ENCODE data around the gene VWA2. TPM values are rescaled to one million over a fixed set of nuclear protein-coding genes. Genes with fewer than 3 reads are reported as not detected.
A peak's percentile ranks its signal among the peaks of the same experiment; 100 is the strongest.

The VWA2 gene
- 1 to 10 TPM; 2.9 to 5.7 (median 4.9) TPM for total RNA-seq

GRCh38 chr10:114239117-114239993, at the start of gene VWA2:
Gene VWA2, plus strand, starts transcription at chr10:114239254. Its CDS starts 9,460 bp downstream, at chr10:114248714.
- TF ChIP-seq POLR2A (IDR thresholded peaks at IDR 0.05), result no peak
- peak in 4 of 6 experiments; percentile 9 to 34 (median 17) for TF ChIP-seq CTCF (IDR thresholded peaks at IDR 0.05)
- no peaks in the 10 kb centered on the region for H3K9me3 ChIP-seq
- peaks cover 0 to 98% (median 0%) of the 10 kb centered on the region in 4 donors for H3K27me3 ChIP-seq

GRCh38 chr10:114189700-114190099, 49.4 kb upstream of the VWA2 start:
- Histone ChIP-seq H3K9me3 (no peaks in the 10 kb centered on the region), H3K27me3 (no peaks in the 10 kb centered on the region), H3K27ac (no peak overlapping the region), H3K4me3 (no peak overlapping the region), H3K4me1 (no peaks in the 10 kb centered on the region), H3K36me3 (no peaks in the 10 kb centered on the region)
- no peak for DNase-seq
- TF ChIP-seq CTCF (IDR thresholded peaks at IDR 0.05) (no peak), POLR2A (IDR thresholded peaks at IDR 0.05) (no peak)
- intact Hi-C loops (cut with DNase I), result no loop called here
- WGBS, 2 donors, result 89 to 92% methylated on average over 8 of the region's 8 CpGs

More at GRCh38 chr10:114239117-114239993, at the start of gene VWA2:
- Histone ChIP-seq H3K27ac (peak within 1 kb of the TSS; percentile 38 to 60 (median 52)), H3K4me3 (peak within 1 kb of the TSS; percentile 45 to 66 (median 53)), H3K4me1 (peaks cover 6 to 40% (median 20%) of the 10 kb centered on the region in 3 donors), H3K36me3 (no peaks in the 10 kb centered on the region)
- WGBS, 2 donors, result 2 to 3% methylated on average over 16 to 19 of the region's 79 CpGs
- intact Hi-C loops (cut with DNase I), result no loop called here
- DNase-seq, result no peak

- Histone ChIP-seq H3K27ac (no peak overlapping the region), H3K36me3 (no peaks in the 10 kb centered on the region), H3K4me3 (no peak overlapping the region), H3K9me3 (no peaks in the 10 kb centered on the region), H3K27me3 (peaks cover 0 to 13% (median 0%) of the 10 kb centered on the region in 4 donors), H3K4me1 (no peaks in the 10 kb centered on the region)
- DNase-seq, result no peak
- no peak for TF ChIP-seq CTCF (IDR thresholded peaks at IDR 0.05)
- no peak for TF ChIP-seq POLR2A (IDR thresholded peaks at IDR 0.05)
- intact Hi-C loops (cut with DNase I), result no loop called here
- 59 to 79% methylated on average over 2 of the region's 2 CpGs for WGBS, 2 donors
Measured at GRCh38 chr10:114195079-114195478, 44.0 kb upstream of the VWA2 start.

GRCh38 chr10:114199239-114199638, 39.8 kb upstream of the VWA2 start:
- no peak for TF ChIP-seq POLR2A (IDR thresholded peaks at IDR 0.05)
- no peak for TF ChIP-seq CTCF (IDR thresholded peaks at IDR 0.05)
- H3K4me1 ChIP-seq, result peaks cover 0 to 5% (median 0%) of the 10 kb centered on the region in 3 donors
- intact Hi-C loops (cut with DNase I), result no loop called here
- no peaks in the 10 kb centered on the region for H3K9me3 ChIP-seq
- H3K36me3 ChIP-seq, result no peaks in the 10 kb centered on the region
- peaks cover 0 to 13% (median 0%) of the 10 kb centered on the region in 4 donors for H3K27me3 ChIP-seq
- no peak overlapping the region for H3K4me3 ChIP-seq
- WGBS, 2 donors, result 85 to 89% methylated on average over 4 of the region's 4 CpGs
- DNase-seq, result no peak
- H3K27ac ChIP-seq, result no peak overlapping the region

- DNase-seq, result no peak
- peaks cover 0 to 10% (median 0%) of the 10 kb centered on the region in 4 donors for H3K27me3 ChIP-seq
- H3K4me1 ChIP-seq, result peaks cover 0 to 5% (median 0%) of the 10 kb centered on the region in 3 donors
- H3K4me3 ChIP-seq, result no peak overlapping the region
- no peaks in the 10 kb centered on the region for H3K9me3 ChIP-seq
- no peak overlapping the region for H3K27ac ChIP-seq
- H3K36me3 ChIP-seq, result no peaks in the 10 kb centered on the region
- 90 to 95% methylated on average over 3 of the region's 3 CpGs for WGBS, 2 donors
- TF ChIP-seq CTCF (IDR thresholded peaks at IDR 0.05) (no peak), POLR2A (IDR thresholded peaks at IDR 0.05) (no peak)
- intact Hi-C loops (cut with DNase I), result no loop called here
Measured at GRCh38 chr10:114202812-114203211, 36.2 kb upstream of the VWA2 start.

Data from esophagus squamous epithelium (tissue), 5 donors.